Hepatocyte (in vitro differentiated cells): Measurements from ENCODE around the gene IGSF1.

ENCODE experiments used
- CTCF ChIP-seq: fragments of 200-600 bp; sonication (generic); IDR thresholded peaks from 2 replicates; pipeline ENCODE4 v1.5.1; 2016; ENCODE audit warnings: antibody characterized with exemption, mild to moderate bottlenecking; ENCODE audit not compliant: poor library complexity
- EZH2 ChIP-seq: fragments of 200-600 bp; sonication (generic); IDR thresholded peaks from 2 replicates; pipeline ENCODE4 v1.6.1; 2016; ENCODE audit warnings: antibody characterized with exemption, mild to moderate bottlenecking, borderline replicate concordance
- EZH2phosphoT487 ChIP-seq: fragments of 200-600 bp; sonication (generic); IDR thresholded peaks from one replicate; pipeline ENCODE4 v1.6.1; 2018; ENCODE audit warnings: antibody characterized with exemption, mild to moderate bottlenecking, low read depth, moderate library complexity; ENCODE audit not compliant: unreplicated experiment, severe bottlenecking

GRCh38 chrX:131305926-131306325 lies 16.8 kb upstream of the IGSF1 start:
- TF ChIP-seq CTCF (no peak), EZH2 (no peak), EZH2phosphoT487 (no peak)
